T-helper 1 cell (primary cell): Measurements from ENCODE around the gene CACNA1E.

ENCODE experiments used
- DNase-seq, 5 donors: peaks; one replicate each; pipeline ENCODE4 v3.0.0-alpha.2; 2012 to 2020

Gene CACNA1E

GRCh38 chr1:181772714-181773113 is 289.4 kb downstream of the CACNA1E start:
- no peak for DNase-seq

- DNase-seq, result no peak
Observed at GRCh38 chr1:181776044-181776443, 292.7 kb downstream of the CACNA1E start.

GRCh38 chr1:181777286-181777685 is 294.0 kb downstream of the CACNA1E start:
- DNase-seq, result no peak

GRCh38 chr1:181777812-181778211 is 294.5 kb downstream of the CACNA1E start:
- no peak for DNase-seq

- DNase-seq, result no peak
Observed at GRCh38 chr1:181778640-181779260, 295.4 kb downstream of the CACNA1E start.

- no peak for DNase-seq
Observed at GRCh38 chr1:181779343-181779742, 296.0 kb downstream of the CACNA1E start.

- DNase-seq, result no peak
Observed at GRCh38 chr1:181783208-181783607, 299.9 kb downstream of the CACNA1E start.

- no peak for DNase-seq
Observed at GRCh38 chr1:181784039-181784683, 300.8 kb downstream of the CACNA1E start.

- no peak for DNase-seq
Observed at GRCh38 chr1:181789395-181789794, 306.1 kb downstream of the CACNA1E start.

- no peak for DNase-seq
Observed at GRCh38 chr1:181791721-181792120, 308.4 kb downstream of the CACNA1E start.

- DNase-seq, result no peak
Observed at GRCh38 chr1:181793831-181794230, 310.5 kb downstream of the CACNA1E start.

- DNase-seq, result no peak
Observed at GRCh38 chr1:181794332-181794731, 311.0 kb downstream of the CACNA1E start.

- no peak for DNase-seq
Observed at GRCh38 chr1:181798191-181798926, 315.0 kb downstream of the CACNA1E start.

GRCh38 chr1:181801617-181802016 is 318.3 kb downstream of the CACNA1E start:
- no peak for DNase-seq

- DNase-seq, result no peak
Observed at GRCh38 chr1:181802466-181802865, 319.1 kb downstream of the CACNA1E start.

GRCh38 chr1:181803421-181803820 is 320.1 kb downstream of the CACNA1E start:
- DNase-seq, result no peak

GRCh38 chr1:181804989-181805388 is 321.7 kb downstream of the CACNA1E start:
- DNase-seq, result no peak

GRCh38 chr1:181806746-181807145 is 323.4 kb downstream of the CACNA1E start:
- DNase-seq, result no peak

- DNase-seq, result no peak
Observed at GRCh38 chr1:181807251-181807650, 323.9 kb downstream of the CACNA1E start.

- DNase-seq, result no peak
Observed at GRCh38 chr1:181809991-181810545, 326.8 kb downstream of the CACNA1E start.

- DNase-seq, result no peak
Observed at GRCh38 chr1:181812208-181812607, 328.9 kb downstream of the CACNA1E start.

GRCh38 chr1:181813266-181813665 is 329.9 kb downstream of the CACNA1E start:
- DNase-seq, result no peak

GRCh38 chr1:181816608-181817007 is 333.3 kb downstream of the CACNA1E start:
- DNase-seq, result no peak

- no peak for DNase-seq
Observed at GRCh38 chr1:181817091-181817490, 333.8 kb downstream of the CACNA1E start.
